Measurements from ENCODE around the gene SNRNP25.

The SNRNP25 gene

GRCh38 chr16:76535-77272 is 23.1 kb downstream of the SNRNP25 start:
- Mint-ChIP-seq H3K4me3 (peak overlapping the region; percentile 90), H3K9me3 (no peaks in the 10 kb centered on the region), H3K27ac (peak overlapping the region; percentile 80), H3K27me3 (peaks cover 18% of the 10 kb centered on the region), H3K36me3 (no peaks in the 10 kb centered on the region), H3K4me1 (peaks cover 50% of the 10 kb centered on the region)
- ATAC-seq = no peak

GRCh38 chr16:77273-77806 is 23.7 kb downstream of the SNRNP25 start:
- H3K27ac Mint-ChIP-seq = peak overlapping the region; percentile 80
- H3K9me3 Mint-ChIP-seq = no peaks in the 10 kb centered on the region
- H3K27me3 Mint-ChIP-seq = peaks cover 18% of the 10 kb centered on the region
- peak overlapping the region; percentile 90 for H3K4me3 Mint-ChIP-seq
- peaks cover 2% of the 10 kb centered on the region for H3K36me3 Mint-ChIP-seq
- peaks cover 53% of the 10 kb centered on the region for H3K4me1 Mint-ChIP-seq
- peak; percentile 62 for ATAC-seq

- Mint-ChIP-seq H3K9me3 (no peaks in the 10 kb centered on the region), H3K36me3 (peaks cover 8% of the 10 kb centered on the region), H3K27me3 (peaks cover 13% of the 10 kb centered on the region), H3K4me3 (peak within 1 kb of the TSS; percentile 90), H3K27ac (peak within 1 kb of the TSS; percentile 80), H3K4me1 (peaks cover 54% of the 10 kb centered on the region)
- ATAC-seq = peak; percentile 89
Measured at GRCh38 chr16:77807-78443, 24.3 kb downstream of the SNRNP25 start, which contains the start of gene MPG. MPG (plus strand) TSS chr16:78225; CDS start chr16:78310, 85 bp downstream.

- peaks cover 57% of the 10 kb centered on the region for H3K4me1 Mint-ChIP-seq
- peak overlapping the region; percentile 90 for H3K4me3 Mint-ChIP-seq
- H3K27me3 Mint-ChIP-seq = peaks cover 7% of the 10 kb centered on the region
- H3K9me3 Mint-ChIP-seq = no peaks in the 10 kb centered on the region
- peaks cover 14% of the 10 kb centered on the region for H3K36me3 Mint-ChIP-seq
- H3K27ac Mint-ChIP-seq = peak overlapping the region; percentile 80
- peak; percentile 13 for ATAC-seq
Measured at GRCh38 chr16:78444-79150, 25.0 kb downstream of the SNRNP25 start.

- H3K27me3 Mint-ChIP-seq = no peaks in the 10 kb centered on the region
- H3K4me1 Mint-ChIP-seq = peaks cover 65% of the 10 kb centered on the region
- H3K27ac Mint-ChIP-seq = peak overlapping the region; percentile 80
- no peak for ATAC-seq
- peak overlapping the region; percentile 90 for H3K4me3 Mint-ChIP-seq
- H3K9me3 Mint-ChIP-seq = no peaks in the 10 kb centered on the region
- H3K36me3 Mint-ChIP-seq = peaks cover 19% of the 10 kb centered on the region
Measured at GRCh38 chr16:79151-80054, 25.8 kb downstream of the SNRNP25 start.

GRCh38 chr16:83060-83603 is 29.5 kb downstream of the SNRNP25 start:
- Mint-ChIP-seq H3K36me3 (peaks cover 48% of the 10 kb centered on the region), H3K4me3 (peak overlapping the region; percentile 51), H3K27me3 (no peaks in the 10 kb centered on the region), H3K9me3 (no peaks in the 10 kb centered on the region), H3K27ac (peak overlapping the region; percentile 86), H3K4me1 (peaks cover 66% of the 10 kb centered on the region)
- ATAC-seq = no peak

GRCh38 chr16:83781-84615 is 30.4 kb downstream of the SNRNP25 start:
- Mint-ChIP-seq H3K4me3 (peak overlapping the region; percentile 51), H3K9me3 (no peaks in the 10 kb centered on the region), H3K36me3 (peaks cover 56% of the 10 kb centered on the region), H3K27me3 (no peaks in the 10 kb centered on the region), H3K4me1 (peaks cover 60% of the 10 kb centered on the region), H3K27ac (peak overlapping the region; percentile 86)
- no peak for ATAC-seq

- H3K27ac Mint-ChIP-seq = peak overlapping the region; percentile 86
- no peaks in the 10 kb centered on the region for H3K27me3 Mint-ChIP-seq
- H3K36me3 Mint-ChIP-seq = peaks cover 56% of the 10 kb centered on the region
- H3K4me1 Mint-ChIP-seq = peaks cover 51% of the 10 kb centered on the region
- H3K9me3 Mint-ChIP-seq = no peaks in the 10 kb centered on the region
- peak; percentile 90 for ATAC-seq
- H3K4me3 Mint-ChIP-seq = peak overlapping the region; percentile 47
Measured at GRCh38 chr16:84718-85406, 31.2 kb downstream of the SNRNP25 start.

GRCh38 chr16:85407-85782 is 31.8 kb downstream of the SNRNP25 start:
- peaks cover 49% of the 10 kb centered on the region for H3K4me1 Mint-ChIP-seq
- H3K4me3 Mint-ChIP-seq = no peak overlapping the region
- ATAC-seq = no peak
- no peaks in the 10 kb centered on the region for H3K27me3 Mint-ChIP-seq
- peak overlapping the region; percentile 86 for H3K27ac Mint-ChIP-seq
- H3K9me3 Mint-ChIP-seq = no peaks in the 10 kb centered on the region
- peaks cover 61% of the 10 kb centered on the region for H3K36me3 Mint-ChIP-seq

GRCh38 chr16:85865-86264 is 32.2 kb downstream of the SNRNP25 start:
- peaks cover 63% of the 10 kb centered on the region for H3K36me3 Mint-ChIP-seq

GRCh38 chr16:86483-86952 is 32.9 kb downstream of the SNRNP25 start:
- no peak for ATAC-seq
- Mint-ChIP-seq H3K9me3 (no peaks in the 10 kb centered on the region), H3K27me3 (no peaks in the 10 kb centered on the region), H3K4me1 (peaks cover 41% of the 10 kb centered on the region), H3K4me3 (no peak overlapping the region), H3K27ac (peak overlapping the region; percentile 86), H3K36me3 (peaks cover 63% of the 10 kb centered on the region)

More at GRCh38 chr16:85865-86264, 32.2 kb downstream of the SNRNP25 start:
- H3K9me3 Mint-ChIP-seq = no peaks in the 10 kb centered on the region
- ATAC-seq = no peak
- H3K4me3 Mint-ChIP-seq = no peak overlapping the region
- H3K4me1 Mint-ChIP-seq = peaks cover 44% of the 10 kb centered on the region
- H3K27me3 Mint-ChIP-seq = no peaks in the 10 kb centered on the region
- H3K27ac Mint-ChIP-seq = peak overlapping the region; percentile 86

GRCh38 chr16:88613-89012 is 35.0 kb downstream of the SNRNP25 start:
- H3K9me3 Mint-ChIP-seq = no peaks in the 10 kb centered on the region
- peaks cover 26% of the 10 kb centered on the region for H3K4me1 Mint-ChIP-seq
- no peak overlapping the region for H3K4me3 Mint-ChIP-seq
- ATAC-seq = no peak
- H3K27me3 Mint-ChIP-seq = no peaks in the 10 kb centered on the region
- no peak overlapping the region for H3K27ac Mint-ChIP-seq
- peaks cover 57% of the 10 kb centered on the region for H3K36me3 Mint-ChIP-seq

Measured in stimulated activated memory B cell treated with anti-CD40 and anti-IgM and Interleukin-4, amounts not matched to agents 10 μg/mL and 1 μg/mL and 100 μg/mL, for 72 hours (primary cell).